Uterus (tissue), 4 donors: ENCODE measurements around the gene ELMO1. TPM values are rescaled to one million over a fixed set of nuclear protein-coding genes. Genes with fewer than 3 reads are reported as not detected.

Source experiments
- DNase-seq, 2 donors: peaks; one replicate each; pipeline ENCODE4 v3.0.0-alpha.2; 2019 to 2020
- H3K27ac ChIP-seq, 2 donors: fragments of 200-600 bp; sonication (generic); 1 replicate in 1 of 2; 2 replicates in 1 of 2; pipeline ENCODE4 v1.5.1; 2016 to 2018
- H3K27me3 ChIP-seq, 2 donors: fragments of 200-600 bp; sonication (generic); one replicate each; pipeline ENCODE4 v1.5.1; 2018 to 2019; ENCODE audit warnings: control low read depth in 1 of 2
- H3K36me3 ChIP-seq, 2 donors: fragments of 200-600 bp; sonication (generic); one replicate each; pipeline ENCODE4 v1.5.1; 2019; ENCODE audit warnings: control low read depth in 1 of 2
- H3K4me1 ChIP-seq, 2 donors: fragments of 200-600 bp; sonication (generic); one replicate each; pipeline ENCODE4 v1.5.1; 2018 to 2019; ENCODE audit warnings: control low read depth in 1 of 2
- H3K4me3 ChIP-seq, 2 donors: fragments of 200-600 bp; sonication (generic); 1 replicate in 1 of 2; 2 replicates in 1 of 2; pipeline ENCODE4 v1.5.1; 2018 to 2019; ENCODE audit warnings: mild to moderate bottlenecking in 1 of 2
- H3K9me3 ChIP-seq, 2 donors: fragments of 200-600 bp; sonication (generic); one replicate each; pipeline ENCODE4 v1.5.1; 2019; ENCODE audit warnings: control low read depth in 1 of 2
- POLR2A ChIP-seq, 2 donors: fragments of 450-650 bp; IDR thresholded peaks; one replicate each; pipeline ENCODE4 v1.6.1; 2016; ENCODE audit warnings: antibody characterized with exemption in 2 of 2, mild to moderate bottlenecking in 1 of 2, moderate library complexity in 1 of 2
- intact Hi-C: fragments of 100-400 bp; cut with DNase I; formaldehyde crosslinking; loops from one replicate; pipeline ENCODE4 v1.15.1; 2023; ENCODE audit warnings: low total_unique reads
- total RNA-seq, 4 donors: library from RNA; depleted of rRNA in 3 of 4; stranded (reverse); fragments of >200 nt in 3 of 4; gene quantifications; one replicate each; pipeline versions ENCODE4 v1.1.0 to v1.2.4, GENCODE V29; 2014 to 2023
- TF ChIP-seq, protein P1 (sequence below), 4 experiments: fragments of 200-600 bp in 2 of 4; fragments of 450-650 bp in 2 of 4; sonication (generic) in 2 of 4; IDR thresholded peaks; one replicate each; pipeline ENCODE4 v1.5.1; 2016 to 2019; ENCODE audit warnings: antibody characterized with exemption in 4 of 4, mild to moderate bottlenecking in 2 of 4, moderate library complexity in 1 of 4
- donor health status: DM: yes; HTN: yes; CAD: no.

Gene ELMO1
- total RNA-seq, 4 donors from 2014 or later, result 37.9 to 64.7 (median 55.5) TPM

- H3K27ac ChIP-seq, result no peak overlapping the region
- TF ChIP-seq POLR2A (IDR thresholded peaks at IDR 0.05), result no peak
- TF ChIP-seq, protein P1, sequence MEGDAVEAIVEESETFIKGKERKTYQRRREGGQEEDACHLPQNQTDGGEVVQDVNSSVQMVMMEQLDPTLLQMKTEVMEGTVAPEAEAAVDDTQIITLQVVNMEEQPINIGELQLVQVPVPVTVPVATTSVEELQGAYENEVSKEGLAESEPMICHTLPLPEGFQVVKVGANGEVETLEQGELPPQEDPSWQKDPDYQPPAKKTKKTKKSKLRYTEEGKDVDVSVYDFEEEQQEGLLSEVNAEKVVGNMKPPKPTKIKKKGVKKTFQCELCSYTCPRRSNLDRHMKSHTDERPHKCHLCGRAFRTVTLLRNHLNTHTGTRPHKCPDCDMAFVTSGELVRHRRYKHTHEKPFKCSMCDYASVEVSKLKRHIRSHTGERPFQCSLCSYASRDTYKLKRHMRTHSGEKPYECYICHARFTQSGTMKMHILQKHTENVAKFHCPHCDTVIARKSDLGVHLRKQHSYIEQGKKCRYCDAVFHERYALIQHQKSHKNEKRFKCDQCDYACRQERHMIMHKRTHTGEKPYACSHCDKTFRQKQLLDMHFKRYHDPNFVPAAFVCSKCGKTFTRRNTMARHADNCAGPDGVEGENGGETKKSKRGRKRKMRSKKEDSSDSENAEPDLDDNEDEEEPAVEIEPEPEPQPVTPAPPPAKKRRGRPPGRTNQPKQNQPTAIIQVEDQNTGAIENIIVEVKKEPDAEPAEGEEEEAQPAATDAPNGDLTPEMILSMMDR (IDR thresholded peaks at IDR 0.05), result no peak
- no peaks in the 10 kb centered on the region for H3K9me3 ChIP-seq
- intact Hi-C loops, result no loop called here
- no peak for DNase-seq
- no peaks in the 10 kb centered on the region for H3K27me3 ChIP-seq
- no peaks in the 10 kb centered on the region for H3K36me3 ChIP-seq
- H3K4me3 ChIP-seq, result no peak overlapping the region
- H3K4me1 ChIP-seq, result no peaks in the 10 kb centered on the region
These were observed 563.8 kb downstream of the ELMO1 start for GRCh38 chr7:36884910-36885309.

DNA sequence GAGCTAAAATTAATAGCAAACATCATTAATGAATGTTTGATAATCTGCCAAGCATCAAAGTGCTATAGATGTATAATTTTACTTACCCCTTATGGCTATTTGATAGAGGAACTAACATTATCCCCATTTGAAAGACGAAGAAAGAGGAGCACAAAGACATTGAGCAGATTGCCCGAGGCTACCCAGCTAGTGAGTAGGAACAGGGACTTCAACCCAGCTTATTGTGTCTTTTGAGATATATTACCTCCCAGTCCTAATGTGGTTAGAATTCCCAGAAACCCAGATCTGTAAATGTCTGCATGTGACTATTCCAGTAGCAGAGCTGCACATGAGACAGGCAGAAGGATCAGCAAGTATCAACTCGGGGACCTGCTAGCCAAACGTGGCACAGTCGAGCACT, 564.3 kb downstream of the ELMO1 start:
- Histone ChIP-seq H3K4me1 (no peaks in the 10 kb centered on the region), H3K36me3 (no peaks in the 10 kb centered on the region), H3K27ac (no peak overlapping the region), H3K4me3 (no peak overlapping the region), H3K27me3 (no peaks in the 10 kb centered on the region), H3K9me3 (no peaks in the 10 kb centered on the region)
- TF ChIP-seq, protein P1 (IDR thresholded peaks at IDR 0.05), result no peak
- TF ChIP-seq POLR2A (IDR thresholded peaks at IDR 0.05), result no peak
- no peak for DNase-seq
- intact Hi-C loops, result no loop called here

DNA sequence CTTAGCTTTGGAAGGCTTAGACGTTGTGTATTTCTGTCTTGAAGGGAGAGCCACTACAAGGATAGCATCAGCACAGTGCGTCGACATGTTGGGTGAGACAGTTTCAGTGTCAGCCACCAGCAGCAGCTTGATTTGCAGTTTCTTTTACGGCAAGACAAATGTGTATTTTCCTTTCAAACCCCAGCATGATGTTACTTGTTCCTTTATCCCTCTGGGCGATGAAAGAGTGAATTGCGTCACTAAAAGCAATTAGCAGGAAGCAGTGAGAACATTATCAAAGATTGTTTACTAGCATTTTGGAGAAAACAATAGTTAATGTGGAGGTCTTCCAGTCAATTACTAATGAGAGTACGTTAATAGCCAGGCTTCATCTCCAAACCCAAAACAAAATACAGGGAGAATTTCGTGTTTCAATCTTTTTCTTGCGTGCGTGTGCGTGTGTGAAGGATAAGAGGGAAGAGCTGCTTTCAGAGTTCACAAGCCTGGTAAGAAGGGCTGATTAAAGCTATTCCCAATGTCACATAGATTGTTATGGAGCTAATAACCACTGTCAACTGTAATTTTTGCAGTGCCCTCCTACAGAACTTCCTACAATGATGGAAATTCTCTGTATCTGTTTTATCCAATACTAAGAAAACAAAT, 567.3 kb downstream of the ELMO1 start:
- Histone ChIP-seq H3K4me1 (no peaks in the 10 kb centered on the region), H3K27me3 (no peaks in the 10 kb centered on the region), H3K4me3 (no peak overlapping the region), H3K36me3 (no peaks in the 10 kb centered on the region), H3K9me3 (no peaks in the 10 kb centered on the region), H3K27ac (no peak overlapping the region)
- no peak for DNase-seq
- intact Hi-C loops, result no loop called here
- TF ChIP-seq, protein P1 (IDR thresholded peaks at IDR 0.05), result no peak
- no peak for TF ChIP-seq POLR2A (IDR thresholded peaks at IDR 0.05)

- intact Hi-C loops, result no loop called here
- Histone ChIP-seq H3K27ac (no peak overlapping the region), H3K4me1 (no peaks in the 10 kb centered on the region), H3K27me3 (no peaks in the 10 kb centered on the region), H3K4me3 (no peak overlapping the region), H3K9me3 (no peaks in the 10 kb centered on the region), H3K36me3 (no peaks in the 10 kb centered on the region)
- DNase-seq, result no peak
- TF ChIP-seq, protein P1 (IDR thresholded peaks at IDR 0.05), result no peak
- no peak for TF ChIP-seq POLR2A (IDR thresholded peaks at IDR 0.05)
These were observed 568.6 kb downstream of the ELMO1 start for GRCh38 chr7:36880108-36880507.

GRCh38 chr7:36879021-36879420, 569.6 kb downstream of the ELMO1 start:
- no peak overlapping the region for H3K27ac ChIP-seq
- H3K4me3 ChIP-seq, result no peak overlapping the region
- TF ChIP-seq, protein P1 (IDR thresholded peaks at IDR 0.05), result no peak
- no peak for TF ChIP-seq POLR2A (IDR thresholded peaks at IDR 0.05)
- DNase-seq, result no peak
- H3K4me1 ChIP-seq, result no peaks in the 10 kb centered on the region
- H3K9me3 ChIP-seq, result no peaks in the 10 kb centered on the region
- H3K27me3 ChIP-seq, result no peaks in the 10 kb centered on the region
- intact Hi-C loops, result no loop called here
- H3K36me3 ChIP-seq, result no peaks in the 10 kb centered on the region
